Thyroid gland (tissue), 4 donors: ENCODE data around the gene RNF121. TPM values are rescaled to one million over a fixed set of nuclear protein-coding genes. Genes with fewer than 3 reads are reported as not detected.
A peak's percentile ranks its signal among the peaks of the same experiment; 100 is the strongest.

Experiments used
- DNase-seq, 2 donors: peaks; one replicate each; pipeline ENCODE4 v3.0.0-alpha.2; 2019
- H3K27ac ChIP-seq, 3 donors: fragments of 200-600 bp; sonication (generic); 1 replicate in 2 of 3; 2 replicates in 1 of 3; pipeline ENCODE4 v1.5.1; 2016 to 2019; ENCODE audit warnings: mild to moderate bottlenecking in 1 of 3, moderate library complexity in 1 of 3
- H3K27me3 ChIP-seq: fragments of 200-600 bp; sonication (generic); one replicate; pipeline ENCODE4 v1.5.1; 2019
- H3K36me3 ChIP-seq, 2 donors: fragments of 200-600 bp; sonication (generic); one replicate each; pipeline ENCODE4 v1.5.1; 2016 to 2019
- H3K4me1 ChIP-seq, 2 donors: fragments of 200-600 bp; sonication (generic); one replicate each; pipeline ENCODE4 v1.5.1; 2017 to 2019
- H3K4me3 ChIP-seq, 3 donors: fragments of 200-600 bp; sonication (generic); replicated peaks in 1 of 3; 1 replicate in 2 of 3; 2 replicates in 1 of 3; pipeline ENCODE4 v1.5.1; 2016; ENCODE audit warnings: mild to moderate bottlenecking in 1 of 3
- H3K9me3 ChIP-seq: fragments of 200-600 bp; sonication (generic); one replicate; pipeline ENCODE4 v1.5.1; 2017
- POLR2A ChIP-seq, 2 donors: fragments of 450-650 bp; IDR thresholded peaks; one replicate each; pipeline ENCODE4 v1.6.1; 2017; ENCODE audit warnings: antibody characterized with exemption in 2 of 2, mild to moderate bottlenecking in 2 of 2, moderate library complexity in 1 of 2
- WGBS, 2 donors: methylation state at CpG; one replicate each; pipeline ENCODE4 v1.1.5; 2017; 5-methylcytosine and 5-hydroxymethylcytosine counted together
- intact Hi-C: fragments of 100-400 bp; cut with DNase I; formaldehyde crosslinking; loops from one replicate; pipeline ENCODE4 v1.15.1; 2023
- total RNA-seq, 4 donors: library from RNA; depleted of rRNA; stranded (reverse); fragments of >200 nt; gene quantifications; one replicate each; pipeline ENCODE4 v1.2.3, GENCODE V29; 2016
- TF ChIP-seq, protein P1 (sequence below), 6 experiments: fragments of 200-600 bp in 3 of 6; fragments of 450-650 bp in 3 of 6; sonication (generic) in 3 of 6; IDR thresholded peaks; one replicate each; pipeline ENCODE4 v1.5.1; 2016 to 2019; ENCODE audit warnings: antibody characterized with exemption in 6 of 6, mild to moderate bottlenecking in 2 of 6, inconsistent platforms in 1 of 6, moderate library complexity in 1 of 6

RNF121 gene
- total RNA-seq, 4 donors from 2014 or later = 41.9 to 64.4 (median 54.7) TPM

DNA sequence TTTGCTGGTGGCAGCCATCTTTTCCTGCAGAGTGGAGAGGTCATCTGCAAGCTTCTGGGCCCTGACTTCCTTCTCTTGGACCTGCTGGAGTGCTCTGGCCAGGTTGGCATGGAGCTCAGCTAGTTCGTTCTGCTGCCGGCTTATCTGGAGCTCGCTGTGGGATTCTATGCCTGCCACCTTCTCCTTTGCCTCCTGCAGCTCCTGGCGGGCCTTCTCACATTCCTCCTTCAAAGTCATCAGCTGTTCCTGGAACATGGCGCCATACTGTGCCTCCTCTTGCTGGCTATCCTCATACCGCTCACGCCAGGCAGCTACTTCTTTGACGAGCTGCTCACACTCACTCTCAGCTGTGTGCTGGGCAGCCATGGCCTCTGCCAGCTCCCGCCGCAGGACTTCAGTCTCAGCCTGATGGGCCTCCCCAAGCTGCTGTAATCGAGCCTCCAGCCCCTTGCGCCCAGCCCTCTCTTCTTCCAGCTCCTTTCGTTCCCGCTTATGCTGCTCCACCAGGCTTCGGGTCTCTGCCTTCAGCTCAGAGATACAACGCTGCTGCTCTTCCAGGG is 86.0 kb downstream of the RNF121 start:
- Histone ChIP-seq H3K4me3 (no peak overlapping the region), H3K27ac (no peak overlapping the region), H3K4me1 (peaks cover 0 to 3% of the 10 kb centered on the region in 2 donors), H3K36me3 (peaks cover 100% of the 10 kb centered on the region in 2 donors), H3K27me3 (no peaks in the 10 kb centered on the region), H3K9me3 (no peaks in the 10 kb centered on the region)
- TF ChIP-seq POLR2A (IDR thresholded peaks at IDR 0.05) = no peak
- TF ChIP-seq, protein P1, sequence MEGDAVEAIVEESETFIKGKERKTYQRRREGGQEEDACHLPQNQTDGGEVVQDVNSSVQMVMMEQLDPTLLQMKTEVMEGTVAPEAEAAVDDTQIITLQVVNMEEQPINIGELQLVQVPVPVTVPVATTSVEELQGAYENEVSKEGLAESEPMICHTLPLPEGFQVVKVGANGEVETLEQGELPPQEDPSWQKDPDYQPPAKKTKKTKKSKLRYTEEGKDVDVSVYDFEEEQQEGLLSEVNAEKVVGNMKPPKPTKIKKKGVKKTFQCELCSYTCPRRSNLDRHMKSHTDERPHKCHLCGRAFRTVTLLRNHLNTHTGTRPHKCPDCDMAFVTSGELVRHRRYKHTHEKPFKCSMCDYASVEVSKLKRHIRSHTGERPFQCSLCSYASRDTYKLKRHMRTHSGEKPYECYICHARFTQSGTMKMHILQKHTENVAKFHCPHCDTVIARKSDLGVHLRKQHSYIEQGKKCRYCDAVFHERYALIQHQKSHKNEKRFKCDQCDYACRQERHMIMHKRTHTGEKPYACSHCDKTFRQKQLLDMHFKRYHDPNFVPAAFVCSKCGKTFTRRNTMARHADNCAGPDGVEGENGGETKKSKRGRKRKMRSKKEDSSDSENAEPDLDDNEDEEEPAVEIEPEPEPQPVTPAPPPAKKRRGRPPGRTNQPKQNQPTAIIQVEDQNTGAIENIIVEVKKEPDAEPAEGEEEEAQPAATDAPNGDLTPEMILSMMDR (IDR thresholded peaks at IDR 0.05) = no peak
- no peak for DNase-seq
- intact Hi-C loops = no loop called here
- WGBS, 2 donors = 92 to 93% methylated on average over 16 of the region's 16 CpGs

DNA sequence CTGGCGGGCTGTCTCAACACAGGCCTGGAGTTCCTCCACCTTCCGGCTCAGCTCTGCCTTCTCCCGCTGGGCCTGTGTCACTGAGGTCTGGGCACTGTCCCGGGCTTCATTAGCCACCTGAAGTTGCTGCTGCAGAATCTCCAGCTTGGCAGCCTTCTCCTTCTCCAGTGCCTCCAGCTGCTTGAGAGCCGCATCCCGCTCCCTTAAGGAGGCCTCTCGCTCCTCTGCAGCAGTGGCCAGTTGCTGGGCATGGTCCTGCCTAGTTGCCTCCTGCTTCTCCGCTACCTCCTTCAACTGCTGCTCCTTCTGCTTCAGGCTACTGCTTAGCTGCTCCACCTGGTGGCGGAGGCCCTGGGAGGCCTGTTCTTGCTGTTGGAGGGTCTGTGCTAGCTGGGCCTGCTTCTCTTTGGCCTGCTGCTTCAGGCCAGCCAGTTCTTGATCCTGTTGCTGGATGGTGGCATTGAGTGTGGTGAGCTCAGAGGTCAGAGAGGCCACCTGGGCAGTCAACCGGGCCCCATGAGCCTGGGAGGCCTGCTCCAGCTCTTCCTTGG is 86.7 kb downstream of the RNF121 start:
- Histone ChIP-seq H3K4me1 (peaks cover 0 to 3% of the 10 kb centered on the region in 2 donors), H3K9me3 (no peaks in the 10 kb centered on the region), H3K27ac (no peak overlapping the region), H3K36me3 (peaks cover 100% of the 10 kb centered on the region in 2 donors), H3K4me3 (no peak overlapping the region), H3K27me3 (no peaks in the 10 kb centered on the region)
- intact Hi-C loops = no loop called here
- 94 to 95% methylated on average over 9 of the region's 10 CpGs for WGBS, 2 donors
- no peak for TF ChIP-seq POLR2A (IDR thresholded peaks at IDR 0.05)
- TF ChIP-seq, protein P1 (IDR thresholded peaks at IDR 0.05) = peak in 1 of 6 experiments; percentile 14
- DNase-seq = no peak

DNA sequence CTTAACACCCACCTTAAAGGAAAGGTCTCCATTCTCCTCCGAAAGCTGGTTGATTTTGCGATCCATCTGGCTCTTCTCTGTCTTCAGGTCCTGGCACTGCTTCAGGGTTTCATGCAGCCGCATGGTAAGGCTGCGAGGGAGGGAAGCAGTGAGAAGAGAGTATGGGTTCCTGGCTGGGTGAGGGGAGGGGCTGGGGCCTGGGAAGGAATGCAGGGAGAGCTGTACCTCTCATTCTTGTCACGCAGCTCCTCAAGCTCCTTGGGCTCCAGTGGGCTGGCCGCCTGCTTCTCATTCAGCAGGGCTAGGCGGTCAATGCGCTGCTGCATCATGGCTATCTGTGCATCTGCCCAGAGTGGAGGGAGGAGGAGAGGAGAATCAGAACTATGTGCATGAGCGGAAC is 89.3 kb downstream of the RNF121 start:
- TF ChIP-seq, protein P1 (IDR thresholded peaks at IDR 0.05) = no peak
- TF ChIP-seq POLR2A (IDR thresholded peaks at IDR 0.05) = no peak
- Histone ChIP-seq H3K9me3 (no peaks in the 10 kb centered on the region), H3K4me1 (no peaks in the 10 kb centered on the region), H3K4me3 (no peak overlapping the region), H3K27me3 (no peaks in the 10 kb centered on the region), H3K27ac (no peak overlapping the region), H3K36me3 (peaks cover 99 to 100% of the 10 kb centered on the region in 2 donors)
- WGBS, 2 donors = 90 to 97% methylated on average over 9 of the region's 9 CpGs
- DNase-seq = no peak
- intact Hi-C loops = no loop called here

DNA sequence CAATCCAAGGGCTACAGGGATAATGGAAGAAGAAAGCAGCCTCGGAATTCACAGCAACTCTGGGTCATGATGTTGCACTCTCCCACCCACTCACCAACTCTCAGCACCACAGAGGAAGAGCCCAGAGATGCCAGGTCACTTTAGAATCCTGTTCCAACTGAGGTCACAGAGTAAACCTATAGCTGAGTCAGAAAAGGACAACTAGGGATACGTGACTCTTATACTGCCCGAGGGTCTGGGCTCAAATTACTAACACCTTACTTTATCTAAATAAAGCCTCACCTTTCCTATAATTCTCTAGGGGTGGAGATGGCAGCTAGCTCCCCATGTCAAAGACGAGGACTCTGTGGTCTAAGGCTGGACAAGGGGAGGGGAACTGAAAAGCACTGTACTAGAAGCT is 94.5 kb downstream of the RNF121 start:
- no peak for TF ChIP-seq POLR2A (IDR thresholded peaks at IDR 0.05)
- TF ChIP-seq, protein P1 (IDR thresholded peaks at IDR 0.05) = no peak
- H3K36me3 ChIP-seq = peaks cover 64 to 68% of the 10 kb centered on the region in 2 donors
- WGBS, 2 donors = 86 to 91% methylated on average over 4 of the region's 4 CpGs

DNA sequence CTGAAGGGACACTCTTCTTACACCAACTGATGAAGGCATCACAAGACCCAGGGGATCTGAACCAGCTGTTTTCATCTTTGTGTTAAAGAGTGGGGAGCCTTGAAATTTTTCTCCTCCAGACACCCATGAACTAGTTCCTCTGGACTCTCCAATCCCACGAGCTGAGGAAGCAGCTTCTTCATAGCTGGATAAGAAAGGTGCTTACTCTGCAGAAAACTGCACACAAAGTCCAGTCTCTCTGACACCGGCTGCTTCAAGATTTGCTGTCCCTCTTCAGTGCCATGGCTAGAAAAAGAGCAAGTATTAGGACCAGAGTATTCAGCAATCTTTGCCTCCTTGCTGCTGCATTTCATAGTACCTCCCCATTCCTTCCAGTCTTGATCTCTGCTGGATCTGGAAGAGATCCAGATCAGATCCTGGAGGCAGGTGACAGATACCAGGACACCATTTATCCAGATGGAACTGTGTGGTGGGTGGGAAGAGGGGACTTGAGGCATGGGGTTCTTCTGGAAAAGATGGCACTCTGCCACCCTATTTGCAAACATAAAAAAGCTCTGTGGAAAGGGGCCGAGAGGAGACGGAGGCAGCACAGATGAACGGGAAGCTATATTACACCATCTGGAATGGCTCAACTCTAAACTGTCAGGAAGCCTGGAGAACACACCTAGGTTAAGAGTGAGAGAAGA is 95.4 kb downstream of the RNF121 start:
- Histone ChIP-seq H3K36me3 (peaks cover 64 to 66% of the 10 kb centered on the region in 2 donors), H3K4me3 (no peak overlapping the region), H3K4me1 (peaks cover 15 to 30% of the 10 kb centered on the region in 2 donors), H3K27me3 (no peaks in the 10 kb centered on the region), H3K9me3 (no peaks in the 10 kb centered on the region), H3K27ac (peak overlapping the region in 1 of 3 donors; percentile 5)
- intact Hi-C loops = loop anchor here (2.0 kb wide), 1 partner anchor 69 kb away; no protein-coding TSS in a partner anchor
- no peak for DNase-seq
- 57 to 60% methylated on average over 5 of the region's 5 CpGs for WGBS, 2 donors
- TF ChIP-seq, protein P1 (IDR thresholded peaks at IDR 0.05) = no peak
- no peak for TF ChIP-seq POLR2A (IDR thresholded peaks at IDR 0.05)

More for the DNA sequence above, 94.5 kb downstream of the RNF121 start:
- H3K9me3 ChIP-seq = no peaks in the 10 kb centered on the region
- no peak overlapping the region for H3K27ac ChIP-seq
- no peaks in the 10 kb centered on the region for H3K27me3 ChIP-seq
- intact Hi-C loops = no loop called here
- no peak for DNase-seq
- H3K4me1 ChIP-seq = peaks cover 15 to 30% of the 10 kb centered on the region in 2 donors
- H3K4me3 ChIP-seq = no peak overlapping the region
